ENCODE measurements around the gene AP1G2. TPM values are rescaled to one million over a fixed set of nuclear protein-coding genes. Genes with fewer than 3 reads are reported as not detected.
A peak's percentile ranks its signal among the peaks of the same experiment; 100 is the strongest.

Gene AP1G2
- total RNA-seq, 2 experiments from 2014 or later = 182 to 190 TPM

GRCh38 chr14:23559926-23560520 lies 7.6 kb downstream of the AP1G2 start:
- ChIA-PET POLR2A (interaction anchor here (1.0 to 1.1 kb wide), 2 partner anchors 78 to 234 kb away, joined by 3 read pairs; no protein-coding TSS in a partner anchor), CTCF (interaction anchor here (0.6 to 11.3 kb wide), 25 partner anchors 8 to 565 kb away, joined by 3 to 223 read pairs (median 4); partner anchors contain the start of genes AP1G2, PABPN1 and ZFHX2)
- Mint-ChIP-seq H3K36me3 (peaks cover 35% of the 10 kb centered on the region), H3K27me3 (no peaks in the 10 kb centered on the region), H3K4me1 (ENCODE audit: low read depth) (peaks cover 49% of the 10 kb centered on the region), H3K4me3 (no peak overlapping the region), H3K9me3 (no peaks in the 10 kb centered on the region), H3K27ac (peak overlapping the region; percentile 42)
- intact Hi-C loops (cut with micrococcal nuclease) = loop anchor here (5.0 kb wide), 2 partner anchors 258 to 273 kb away; partner anchors contain the start of genes HOMEZ and PPP1R3E
- no peak for DNase-seq

DNA sequence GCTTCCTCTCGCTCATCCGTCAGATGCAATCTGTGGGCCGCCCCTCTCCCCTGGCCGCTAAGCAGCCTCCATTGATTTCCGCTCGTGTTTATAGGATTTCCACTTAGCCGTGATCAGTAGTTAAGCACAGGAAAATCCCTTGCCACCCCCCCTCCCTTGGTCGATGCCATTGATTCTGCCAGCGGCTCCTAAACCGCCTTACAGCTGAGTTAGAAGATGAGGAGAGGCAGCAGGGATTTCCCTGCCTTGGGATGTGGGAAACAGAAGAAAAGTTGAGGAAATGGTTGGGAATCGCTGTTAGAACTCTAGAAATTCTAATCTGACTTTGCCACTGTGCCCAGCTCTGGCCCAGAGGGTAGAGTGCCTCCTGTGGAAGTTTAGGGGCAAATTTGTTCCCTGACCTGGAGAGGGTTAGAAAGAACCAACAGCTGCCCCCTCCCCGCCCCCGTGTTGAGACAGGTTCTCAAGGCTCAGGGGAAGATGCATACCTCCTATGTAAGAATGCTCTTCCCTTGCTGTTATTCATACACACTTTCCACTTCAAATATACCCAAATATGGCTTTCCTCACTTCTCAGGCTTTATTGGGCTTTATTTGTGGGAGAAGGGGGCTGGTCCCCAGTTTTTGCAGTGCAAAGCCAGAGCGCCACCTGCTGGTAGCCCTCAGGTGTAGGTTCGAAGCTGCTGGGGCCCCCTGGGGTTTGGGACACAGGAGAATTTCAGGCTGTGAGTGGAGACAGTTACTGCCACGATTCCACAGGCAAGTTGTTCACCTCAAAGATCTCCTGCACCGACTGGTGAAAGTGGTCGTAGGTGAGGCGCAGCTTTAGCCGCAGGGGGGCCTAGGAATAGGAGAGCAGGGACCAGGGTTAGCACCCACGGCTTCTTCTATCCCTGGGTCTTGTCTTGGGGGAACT lies 8.3 kb downstream of the AP1G2 start:
- intact Hi-C loops (cut with micrococcal nuclease) = loop anchor here (5.0 kb wide), 2 partner anchors 257 to 272 kb away; partner anchors contain the start of genes HOMEZ and PPP1R3E
- H3K4me1 Mint-ChIP-seq (ENCODE audit: low read depth) = peaks cover 46% of the 10 kb centered on the region
- no peak overlapping the region for H3K27ac Mint-ChIP-seq
- CTCF ChIA-PET = interaction anchor here (0.6 to 11.3 kb wide), 23 partner anchors 9 to 564 kb away, joined by 3 to 223 read pairs (median 5); partner anchors contain the start of genes AP1G2, PABPN1 and ZFHX2
- peak; percentile 75 for DNase-seq
- no peaks in the 10 kb centered on the region for H3K9me3 Mint-ChIP-seq
- H3K4me3 Mint-ChIP-seq = no peak overlapping the region
- peaks cover 28% of the 10 kb centered on the region for H3K36me3 Mint-ChIP-seq
- POLR2A ChIA-PET = interaction anchor here (1.0 to 1.1 kb wide), 2 partner anchors 77 to 233 kb away, joined by 3 read pairs; no protein-coding TSS in a partner anchor
- H3K27me3 Mint-ChIP-seq = no peaks in the 10 kb centered on the region

DNA sequence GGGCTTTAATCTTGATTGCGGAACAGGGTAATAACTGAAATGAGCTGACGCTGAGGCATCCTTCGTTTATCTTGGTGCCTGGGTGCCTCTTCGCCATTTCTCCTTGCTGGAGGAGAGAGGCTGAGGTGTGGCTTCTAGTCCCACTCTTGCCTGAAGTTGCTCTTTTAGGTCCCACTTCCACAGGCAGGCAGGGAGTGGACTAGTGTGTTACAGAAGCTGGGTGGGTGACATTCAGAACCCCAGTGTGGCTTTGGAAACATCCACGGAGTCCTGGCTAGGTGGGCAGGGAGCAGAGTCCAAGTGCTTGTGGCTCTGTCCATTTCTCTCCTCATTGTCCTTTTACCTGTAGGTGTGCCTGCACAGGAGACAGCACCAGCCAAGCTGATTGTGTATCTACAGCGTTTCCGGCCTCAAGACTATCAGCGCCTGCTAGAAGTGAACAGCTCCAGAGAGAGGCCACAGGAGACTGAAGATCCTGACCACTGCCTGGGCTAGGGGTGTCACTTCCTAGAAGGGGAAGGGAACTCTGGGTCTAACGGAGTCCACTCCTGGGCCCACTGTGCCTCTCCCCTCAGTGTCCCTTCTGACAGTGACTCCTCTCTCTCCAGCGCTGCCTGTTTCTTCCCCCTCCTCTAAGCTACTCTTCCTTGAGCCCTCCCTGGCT lies 9.1 kb downstream of the AP1G2 start:
- H3K9me3 Mint-ChIP-seq = no peaks in the 10 kb centered on the region
- POLR2A ChIA-PET = interaction anchor here (0.7 kb wide), 1 partner anchor 9 kb away, joined by 3 read pairs; no protein-coding TSS in a partner anchor
- H3K4me1 Mint-ChIP-seq (ENCODE audit: low read depth) = peaks cover 44% of the 10 kb centered on the region
- H3K27me3 Mint-ChIP-seq = no peaks in the 10 kb centered on the region
- peak overlapping the region; percentile 7 for H3K4me3 Mint-ChIP-seq
- peak overlapping the region; percentile 54 for H3K27ac Mint-ChIP-seq
- no peak for DNase-seq
- CTCF ChIA-PET = interaction anchor here (0.7 to 11.3 kb wide), 12 partner anchors 9 to 490 kb away, joined by 3 to 223 read pairs (median 8); partner anchors contain the start of genes AP1G2, NGDN and ZFHX2
- H3K36me3 Mint-ChIP-seq = peaks cover 26% of the 10 kb centered on the region
- intact Hi-C loops (cut with micrococcal nuclease) = loop anchor here (5.0 kb wide), 2 partner anchors 256 to 271 kb away; partner anchors contain the start of genes HOMEZ and PPP1R3E

DNA sequence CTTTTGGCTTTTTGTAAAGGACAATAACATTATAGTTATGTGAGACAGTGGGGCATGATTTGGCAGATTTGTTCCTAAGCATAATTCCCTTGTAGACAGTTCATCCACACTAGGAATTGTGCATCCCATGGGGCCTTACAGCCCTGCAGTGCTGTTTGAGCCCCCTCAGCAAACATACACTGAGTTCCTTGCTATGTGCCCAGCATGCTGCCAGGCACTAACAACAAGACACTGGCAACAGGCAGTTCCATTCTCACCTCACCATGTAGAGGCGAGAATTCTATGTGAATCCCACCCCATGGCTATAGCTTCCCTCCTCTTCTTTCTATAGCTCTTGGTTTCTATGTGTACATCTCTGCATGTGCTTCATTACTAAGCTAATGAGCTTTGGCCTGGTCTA lies 9.6 kb downstream of the AP1G2 start:
- no peak for DNase-seq
- no peaks in the 10 kb centered on the region for H3K9me3 Mint-ChIP-seq
- H3K27ac Mint-ChIP-seq = peak overlapping the region; percentile 79
- H3K36me3 Mint-ChIP-seq = peaks cover 23% of the 10 kb centered on the region
- H3K4me3 Mint-ChIP-seq = peak overlapping the region; percentile 53
- ChIA-PET POLR2A (interaction anchor here (0.7 kb wide), 1 partner anchor 9 kb away, joined by 3 read pairs; no protein-coding TSS in a partner anchor), CTCF (interaction anchor here (1.1 to 11.3 kb wide), 8 partner anchors 9 to 489 kb away, joined by 3 to 223 read pairs (median 21); partner anchors contain the start of genes AP1G2, NGDN and ZFHX2)
- H3K4me1 Mint-ChIP-seq (ENCODE audit: low read depth) = peaks cover 42% of the 10 kb centered on the region
- H3K27me3 Mint-ChIP-seq = no peaks in the 10 kb centered on the region
- intact Hi-C loops (cut with micrococcal nuclease) = loop anchor here (2.0 to 5.0 kb wide), 3 partner anchors 235 to 271 kb away; partner anchors contain the start of genes HOMEZ and PPP1R3E

GRCh38 chr14:23557521-23557920 lies 10.1 kb downstream of the AP1G2 start:
- Mint-ChIP-seq H3K4me1 (ENCODE audit: low read depth) (peaks cover 38% of the 10 kb centered on the region), H3K4me3 (peak overlapping the region; percentile 53), H3K9me3 (no peaks in the 10 kb centered on the region), H3K36me3 (peaks cover 20% of the 10 kb centered on the region), H3K27me3 (no peaks in the 10 kb centered on the region), H3K27ac (peak overlapping the region; percentile 79)
- ChIA-PET POLR2A (interaction anchor here (1.3 kb wide), 1 partner anchor 10 kb away, joined by 4 read pairs; the partner anchor contains the start of gene AP1G2), CTCF (interaction anchor here (1.0 to 11.3 kb wide), 8 partner anchors 9 to 489 kb away, joined by 3 to 223 read pairs (median 21); partner anchors contain the start of genes AP1G2, NGDN and ZFHX2)
- intact Hi-C loops (cut with micrococcal nuclease) = loop anchor here (2.0 to 5.0 kb wide), 3 partner anchors 235 to 270 kb away; partner anchors contain the start of genes HOMEZ and PPP1R3E
- DNase-seq = no peak

DNA sequence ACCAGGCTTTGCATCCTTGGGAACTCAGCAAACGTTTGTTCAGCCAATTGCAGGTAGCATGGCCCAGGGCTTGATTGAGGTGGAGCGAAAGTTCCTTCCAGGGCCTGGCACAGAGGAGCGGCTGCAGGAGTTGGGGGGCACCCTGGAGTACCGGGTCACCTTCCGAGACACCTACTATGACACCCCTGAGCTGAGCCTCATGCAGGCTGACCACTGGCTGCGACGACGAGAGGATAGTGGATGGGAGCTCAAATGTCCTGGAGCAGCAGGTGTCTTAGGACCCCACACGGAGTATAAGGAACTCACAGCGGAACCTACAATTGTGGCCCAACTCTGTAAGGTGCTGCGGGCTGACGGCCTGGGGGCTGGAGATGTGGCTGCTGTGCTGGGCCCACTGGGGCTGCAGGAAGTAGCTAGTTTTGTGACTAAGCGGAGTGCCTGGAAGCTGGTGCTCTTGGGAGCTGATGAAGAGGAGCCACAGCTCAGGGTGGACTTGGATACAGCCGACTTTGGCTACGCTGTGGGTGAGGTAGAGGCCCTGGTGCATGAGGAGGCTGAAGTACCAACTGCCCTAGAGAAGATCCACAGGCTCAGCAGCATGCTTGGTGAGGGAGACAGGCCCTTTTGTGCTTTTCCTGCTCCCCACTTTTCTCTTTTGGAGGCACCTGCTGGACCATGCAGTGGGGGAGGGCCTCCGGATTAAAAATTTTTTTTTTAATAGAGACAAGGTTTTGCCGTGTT lies 10.7 kb downstream of the AP1G2 start:
- Mint-ChIP-seq H3K27ac (peak overlapping the region; percentile 93), H3K4me3 (peak overlapping the region; percentile 90), H3K9me3 (no peaks in the 10 kb centered on the region), H3K27me3 (no peaks in the 10 kb centered on the region), H3K4me1 (ENCODE audit: low read depth) (peaks cover 39% of the 10 kb centered on the region), H3K36me3 (peaks cover 18% of the 10 kb centered on the region)
- ChIA-PET POLR2A (interaction anchor here (1.3 kb wide), 1 partner anchor 10 kb away, joined by 4 read pairs; the partner anchor contains the start of gene AP1G2), CTCF (interaction anchor here (0.9 to 11.3 kb wide), 5 partner anchors 7 to 79 kb away, joined by 3 to 223 read pairs (median 13); partner anchors contain the start of gene AP1G2)
- intact Hi-C loops (cut with micrococcal nuclease) = loop anchor here (1.0 to 5.0 kb wide), 4 partner anchors 10 to 270 kb away; partner anchors contain the start of genes AP1G2, HOMEZ and PPP1R3E
- no peak for DNase-seq

- H3K9me3 Mint-ChIP-seq = no peaks in the 10 kb centered on the region
- ChIA-PET CTCF (interaction anchor here (0.6 to 11.3 kb wide), 5 partner anchors 8 to 233 kb away, joined by 3 to 223 read pairs (median 3); partner anchors contain the start of gene AP1G2), POLR2A (interaction anchor here (1.0 to 1.3 kb wide), 2 partner anchors 11 to 234 kb away, joined by 4 read pairs; partner anchors contain the start of gene AP1G2)
- peak within 1 kb of the TSS; percentile 90 for H3K4me3 Mint-ChIP-seq
- intact Hi-C loops (cut with micrococcal nuclease) = loop anchor here (1.0 to 5.0 kb wide), 5 partner anchors 11 to 269 kb away; partner anchors contain the start of genes AP1G2, HOMEZ, NGDN and PPP1R3E
- peaks cover 40% of the 10 kb centered on the region for H3K4me1 Mint-ChIP-seq (ENCODE audit: low read depth)
- peak within 1 kb of the TSS; percentile 93 for H3K27ac Mint-ChIP-seq
- no peaks in the 10 kb centered on the region for H3K27me3 Mint-ChIP-seq
- peaks cover 13% of the 10 kb centered on the region for H3K36me3 Mint-ChIP-seq
- peak; percentile 95 for DNase-seq
Observed at GRCh38 chr14:23555882-23556699, 11.5 kb downstream of the AP1G2 start, which contains the start of gene THTPA. Gene THTPA, plus strand, starts transcription at chr14:23556271. Its CDS starts 487 bp downstream, at chr14:23556758.

GRCh38 chr14:23555533-23555881 lies 12.1 kb downstream of the AP1G2 start:
- intact Hi-C loops (cut with micrococcal nuclease) = loop anchor here (1.0 to 5.0 kb wide), 3 partner anchors 86 to 268 kb away; partner anchors contain the start of genes HOMEZ, NGDN and PPP1R3E
- no peak for DNase-seq
- Mint-ChIP-seq H3K4me3 (peak overlapping the region; percentile 90), H3K9me3 (no peaks in the 10 kb centered on the region), H3K4me1 (ENCODE audit: low read depth) (peaks cover 40% of the 10 kb centered on the region), H3K27me3 (no peaks in the 10 kb centered on the region), H3K27ac (peak overlapping the region; percentile 93), H3K36me3 (peaks cover 10% of the 10 kb centered on the region)
- ChIA-PET POLR2A (interaction anchor here (1.0 kb wide), 1 partner anchor 234 kb away, joined by 4 read pairs; no protein-coding TSS in a partner anchor), CTCF (interaction anchor here (0.6 to 11.3 kb wide), 3 partner anchors 12 to 232 kb away, joined by 3 to 223 read pairs (median 13); partner anchors contain the start of gene AP1G2)

- no peak within 1 kb of the TSS for H3K4me3 Mint-ChIP-seq
Observed at GRCh38 chr14:23551266-23552028, 16.1 kb downstream of the AP1G2 start, which contains the start of gene ZFHX2. Gene ZFHX2, minus strand, starts transcription at chr14:23551765. Its CDS starts 16,440 bp downstream, at chr14:23535325.

More at GRCh38 chr14:23551266-23552028, 16.1 kb downstream of the AP1G2 start, which contains the start of gene ZFHX2:
- intact Hi-C loops (cut with micrococcal nuclease) = loop anchor here (1.0 to 2.0 kb wide), 4 partner anchors 15 to 457 kb away; partner anchors contain the start of genes ACIN1, AP1G2, C14orf119 and NGDN
- H3K9me3 Mint-ChIP-seq = no peaks in the 10 kb centered on the region
- peaks cover 11% of the 10 kb centered on the region for H3K4me1 Mint-ChIP-seq (ENCODE audit: low read depth)
- ChIA-PET POLR2A (interaction anchor here (1.1 kb wide), 1 partner anchor 10 kb away, joined by 4 read pairs; no protein-coding TSS in a partner anchor), CTCF (interaction anchor here (0.8 to 8.1 kb wide), 8 partner anchors 10 to 403 kb away, joined by 3 to 63 read pairs (median 3); no protein-coding TSS in a partner anchor)
- DNase-seq = peak; percentile 85
- H3K36me3 Mint-ChIP-seq = no peaks in the 10 kb centered on the region
- H3K27ac Mint-ChIP-seq = peak within 1 kb of the TSS; percentile 55
- H3K27me3 Mint-ChIP-seq = no peaks in the 10 kb centered on the region
